Effector CD4-positive, alpha-beta T cell (primary cell): ENCODE data around the gene PHF20.
A peak's percentile ranks its signal among the peaks of the same experiment; 100 is the strongest.
"Not testable (repeated sequence)": the region's sequence is repeated elsewhere in the genome, so short reads cannot be mapped to it uniquely, and the experiment has no call there.

Experiments
- DNase-seq: peaks from one replicate; pipeline ENCODE4 v3.0.0-alpha.2; 2020

The PHF20 gene

DNA sequence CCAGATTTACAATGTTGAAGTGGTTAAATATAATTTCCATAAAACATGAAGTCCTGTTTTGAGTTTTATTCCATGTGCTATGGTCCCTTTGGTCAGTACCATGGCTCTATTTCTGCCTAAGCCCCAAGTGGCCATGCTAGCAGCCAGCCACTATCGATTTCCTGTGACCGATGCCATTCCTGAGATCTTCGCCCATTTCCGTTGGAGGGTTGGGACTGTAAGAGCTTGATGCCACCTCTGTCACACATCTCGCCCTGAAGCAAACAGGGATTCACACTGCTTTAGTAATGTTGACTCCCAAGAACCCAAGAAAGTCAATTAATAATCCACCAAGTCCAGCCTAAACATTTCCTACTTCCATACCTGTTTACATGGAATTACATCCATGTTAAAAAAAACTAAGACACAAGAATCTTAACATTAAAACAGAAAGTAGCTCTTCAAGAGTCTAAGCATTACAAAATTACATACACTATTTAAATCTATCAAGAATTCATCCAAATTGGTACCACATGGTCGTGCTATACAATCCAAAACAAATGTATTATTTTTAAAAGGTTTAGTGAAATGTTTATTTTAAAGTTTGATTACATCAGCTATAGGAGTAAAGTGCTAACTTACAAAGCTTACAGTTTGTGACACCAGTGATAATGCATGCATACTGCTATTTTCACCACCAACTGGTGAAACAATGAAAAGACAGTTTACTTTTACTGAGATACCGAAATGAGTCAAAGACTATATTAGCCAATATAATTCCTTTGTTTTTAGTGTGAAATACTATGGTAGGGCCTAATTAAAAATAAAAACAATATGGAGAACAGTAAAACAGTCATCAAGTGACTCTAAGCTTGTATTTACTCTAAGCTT is 32.3 kb upstream of the PHF20 start:
- no peak for DNase-seq

DNA sequence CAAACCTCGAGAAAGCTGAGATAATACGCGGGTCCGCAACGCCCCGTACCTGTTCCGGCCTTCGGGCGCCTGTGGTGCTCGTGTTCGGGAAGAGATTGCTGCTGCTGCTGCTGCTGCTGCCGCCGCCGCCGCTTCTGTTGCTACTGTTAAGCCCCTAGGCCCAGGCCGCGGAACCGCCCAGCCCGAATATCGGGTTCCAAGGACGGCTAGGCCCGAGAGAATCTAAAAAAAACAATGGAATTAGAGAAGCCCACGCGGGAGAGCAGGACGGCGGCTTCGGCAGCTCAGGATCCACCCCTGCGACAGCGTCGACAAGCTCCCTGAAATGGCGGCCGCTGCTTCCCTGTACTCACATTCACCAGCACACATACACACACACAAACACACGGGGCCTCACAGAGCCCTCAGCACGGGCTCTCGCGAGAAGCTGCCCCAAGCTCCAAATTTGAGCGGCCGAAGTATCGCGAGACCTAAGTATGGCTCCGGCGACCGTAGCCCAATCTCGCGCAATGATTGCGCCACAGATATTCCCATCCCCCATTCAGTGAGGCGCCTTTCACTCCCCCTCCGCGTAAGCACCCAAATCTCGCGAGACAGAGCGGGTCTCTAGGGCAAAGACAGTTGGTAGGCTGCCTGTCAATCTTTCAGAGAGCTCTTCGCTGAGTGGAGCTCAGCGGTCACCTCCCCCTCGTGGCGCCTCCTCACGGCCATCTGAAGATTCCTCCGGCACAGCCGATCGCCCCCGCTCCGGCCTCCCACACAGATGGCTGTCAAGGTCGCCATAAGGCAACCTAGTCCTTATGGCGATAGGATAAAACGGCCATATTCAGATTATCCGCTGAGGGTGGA is 29.7 kb upstream of the PHF20 start, which contains the start of gene RBM39:
Gene RBM39 (minus strand): TSS at position 369 of the 849 bp plus-strand sequence. CDS start 1,386 bp downstream, outside the sequence.
- peak; percentile 100 for DNase-seq

DNA sequence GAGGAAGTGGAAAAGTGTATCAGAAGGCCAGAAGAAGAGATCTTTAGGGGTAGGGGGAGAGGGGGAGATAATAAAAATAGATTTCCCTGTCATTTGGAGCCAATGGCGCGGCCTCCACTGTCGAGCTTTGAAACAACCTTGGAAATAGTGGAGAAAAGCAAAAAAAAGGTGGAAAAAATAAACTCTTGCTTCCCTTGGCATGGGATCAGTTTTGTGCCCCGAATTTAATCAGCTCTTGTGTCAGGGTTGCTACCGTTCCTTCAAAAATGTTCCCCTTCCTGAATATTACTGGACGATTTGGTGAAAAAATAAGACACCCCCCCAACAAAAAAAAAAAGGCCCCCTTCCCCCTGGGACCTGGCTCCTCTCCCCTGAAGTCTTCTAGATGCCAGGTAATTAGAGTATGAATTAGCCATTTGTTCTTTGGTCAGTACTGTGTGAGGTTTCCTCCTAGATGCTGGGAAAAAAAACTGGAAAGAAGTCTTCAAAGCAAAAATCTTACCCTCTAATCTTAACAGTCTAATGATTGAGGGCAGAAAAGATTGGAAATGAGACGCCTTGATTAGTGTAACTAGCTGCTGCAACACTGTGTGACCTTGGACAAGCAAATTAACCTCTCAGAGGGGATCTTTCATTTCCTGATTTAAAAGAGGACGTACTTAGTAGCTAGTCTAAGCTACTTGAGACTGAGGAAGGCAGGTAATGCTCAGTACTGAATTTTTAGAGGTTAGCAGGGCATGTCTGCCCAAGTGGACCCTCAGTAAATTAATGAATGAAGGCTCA is 28.9 kb upstream of the PHF20 start:
- DNase-seq, result no peak

DNA sequence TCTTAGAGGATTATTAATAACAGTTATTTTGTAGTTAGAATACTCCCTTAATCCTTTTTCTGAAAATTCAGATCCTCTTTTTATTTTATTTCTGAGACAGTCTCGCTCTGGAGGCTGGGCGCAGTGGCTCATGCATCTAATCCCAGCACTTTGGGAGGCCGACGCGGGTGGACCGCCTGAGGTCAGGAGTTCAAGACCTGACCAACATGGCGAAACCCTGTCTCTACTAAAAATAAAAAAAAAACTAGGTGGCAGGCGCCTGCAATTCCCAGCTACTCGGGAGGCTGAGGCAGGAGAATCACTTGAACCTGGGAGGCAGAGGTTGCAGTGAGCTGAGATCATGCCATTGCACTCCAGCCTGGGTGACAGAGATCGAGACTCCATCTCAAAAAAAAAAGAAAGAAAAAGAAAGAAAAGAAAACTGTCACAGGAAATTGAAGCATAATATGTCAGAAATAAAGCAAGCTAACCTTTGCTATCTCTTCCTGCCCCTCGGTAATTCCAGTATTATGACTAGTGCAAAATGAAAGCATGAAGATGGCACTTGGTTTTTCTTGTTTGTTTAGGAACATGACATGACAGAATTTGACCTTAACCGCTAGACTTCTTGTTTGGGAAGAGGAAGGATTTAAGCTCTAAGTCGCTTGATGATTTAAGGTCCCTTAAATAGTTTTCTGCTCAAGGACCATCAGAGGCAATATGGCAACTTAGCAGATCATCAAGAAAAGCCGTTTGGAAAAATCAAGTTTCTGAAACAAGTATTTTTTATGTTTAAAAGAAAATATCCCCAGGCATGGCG is 27.9 kb upstream of the PHF20 start:
- no peak for DNase-seq

DNA sequence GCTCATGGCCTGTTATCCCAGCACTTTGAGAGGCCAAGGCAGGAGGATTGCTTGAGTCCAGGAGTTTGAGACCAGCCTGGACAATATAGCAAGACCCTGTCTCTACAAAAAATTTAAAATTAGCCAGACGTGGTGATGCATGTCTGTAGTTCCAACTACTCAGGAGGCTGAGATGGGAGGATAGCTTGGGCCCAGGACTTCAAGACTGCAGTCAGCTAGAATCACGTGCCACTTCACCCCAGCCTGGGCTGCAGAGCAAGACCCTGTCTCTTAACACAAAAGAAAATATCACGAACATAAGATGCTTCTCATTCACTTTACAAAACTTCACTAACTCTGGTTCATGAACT is 27.3 kb upstream of the PHF20 start:
- DNase-seq, result not testable (repeated sequence)

DNA sequence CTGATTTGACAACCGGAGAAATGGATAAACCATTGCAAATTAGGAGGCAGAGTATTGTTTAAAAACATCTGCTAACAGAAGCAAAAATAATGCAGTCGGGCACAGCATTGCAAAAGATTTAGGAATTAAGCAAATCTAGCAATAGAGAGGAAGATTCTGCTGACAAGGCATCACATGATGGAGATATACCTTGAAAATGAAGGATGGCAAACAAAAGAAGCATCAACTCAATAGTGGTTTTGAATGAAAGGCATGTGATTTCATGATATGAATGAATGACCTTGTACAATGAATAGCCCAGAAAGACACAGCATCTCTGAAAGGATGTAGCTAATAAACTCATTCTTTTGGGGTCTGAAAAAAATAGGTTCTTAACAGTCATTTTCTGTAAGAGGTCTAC is 21.2 kb upstream of the PHF20 start:
- DNase-seq, result no peak

DNA sequence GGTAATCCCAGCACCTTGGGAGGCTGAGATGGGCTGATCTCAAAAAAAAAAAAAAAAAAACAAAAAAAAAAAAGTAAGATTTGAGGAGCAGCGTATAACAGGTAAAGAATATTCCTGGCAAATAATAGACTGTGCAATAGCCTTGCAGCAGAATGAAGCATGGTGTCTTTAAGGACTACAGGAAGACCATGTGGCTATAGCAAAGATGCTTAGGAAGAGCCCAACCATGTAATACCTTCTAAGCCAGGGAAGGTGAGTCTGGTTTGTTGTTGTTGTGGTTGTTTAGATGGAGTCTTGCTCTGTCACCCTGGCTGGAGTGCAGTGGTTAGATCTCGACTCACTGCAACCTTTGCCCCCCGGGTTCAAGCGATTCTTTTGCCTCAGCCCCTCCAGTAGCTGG is 15.4 kb upstream of the PHF20 start:
- no peak for DNase-seq

DNA sequence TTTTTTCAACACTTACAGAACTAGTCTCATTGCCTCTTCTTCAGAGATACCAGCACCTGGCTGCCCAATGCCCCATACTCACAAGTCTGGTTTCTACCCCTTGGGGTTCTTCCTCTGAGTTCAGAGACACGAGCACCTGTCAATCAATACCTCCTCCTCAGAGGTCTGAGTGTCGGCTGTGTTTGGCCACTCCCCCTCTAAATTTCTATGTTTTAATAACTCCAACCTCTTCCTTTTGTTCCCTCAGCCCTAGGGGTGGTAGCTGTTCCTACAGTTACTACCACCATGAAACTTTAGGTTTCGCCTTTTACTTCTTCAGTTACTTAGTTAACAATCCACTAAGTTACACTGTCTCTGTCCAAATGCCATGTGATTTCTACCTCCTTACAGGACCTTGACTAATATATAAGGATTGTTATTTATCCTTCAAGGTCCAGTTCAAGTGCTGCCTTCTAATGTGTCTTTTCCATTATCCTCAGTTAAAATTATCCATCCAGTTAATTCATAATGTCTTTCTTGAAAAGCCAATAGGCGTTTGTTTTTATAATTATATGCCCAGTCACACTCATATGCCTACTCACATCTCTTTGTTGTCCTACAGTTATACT is 14.6 kb upstream of the PHF20 start:
- DNase-seq, result no peak

DNA sequence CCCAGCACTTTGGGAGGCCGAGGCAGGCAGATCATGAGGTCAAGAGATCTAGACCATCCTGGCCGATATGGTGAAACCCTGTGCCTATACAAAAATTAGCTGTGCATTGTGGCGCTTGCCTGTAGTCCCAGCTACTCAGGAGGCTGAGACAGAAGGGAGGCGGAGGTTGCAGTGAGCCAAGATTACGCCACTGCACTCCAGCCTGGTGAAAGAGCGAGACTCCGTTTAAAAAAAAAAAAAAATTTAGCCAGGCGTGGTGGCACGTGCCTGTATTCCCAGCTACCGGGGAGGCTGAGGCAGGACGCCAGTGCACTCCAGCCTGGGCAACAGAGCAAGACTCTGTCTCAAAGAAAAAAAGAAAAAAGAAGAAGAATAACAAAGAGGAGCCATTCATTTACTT is 10.3 kb upstream of the PHF20 start:
- DNase-seq, result not testable (repeated sequence)

DNA sequence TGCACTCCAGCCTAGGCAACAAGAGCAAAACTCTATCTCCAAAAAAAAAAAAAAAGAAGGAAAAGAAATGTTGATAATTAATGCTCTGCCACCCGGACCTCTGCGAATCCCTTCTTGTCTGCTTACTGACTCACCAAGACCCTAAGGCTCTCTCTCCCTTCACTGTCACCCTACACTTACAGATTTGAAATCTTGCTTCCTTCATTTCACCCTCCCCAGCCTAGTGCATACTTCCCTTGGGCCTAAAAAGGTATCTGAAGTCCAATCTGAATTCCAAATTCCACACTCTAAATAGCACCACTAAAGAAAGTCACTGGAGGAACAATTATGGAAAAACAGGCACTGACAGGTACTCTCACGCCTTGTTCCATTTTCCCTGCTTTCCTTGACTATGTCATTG is 9.4 kb upstream of the PHF20 start:
- no peak for DNase-seq

DNA sequence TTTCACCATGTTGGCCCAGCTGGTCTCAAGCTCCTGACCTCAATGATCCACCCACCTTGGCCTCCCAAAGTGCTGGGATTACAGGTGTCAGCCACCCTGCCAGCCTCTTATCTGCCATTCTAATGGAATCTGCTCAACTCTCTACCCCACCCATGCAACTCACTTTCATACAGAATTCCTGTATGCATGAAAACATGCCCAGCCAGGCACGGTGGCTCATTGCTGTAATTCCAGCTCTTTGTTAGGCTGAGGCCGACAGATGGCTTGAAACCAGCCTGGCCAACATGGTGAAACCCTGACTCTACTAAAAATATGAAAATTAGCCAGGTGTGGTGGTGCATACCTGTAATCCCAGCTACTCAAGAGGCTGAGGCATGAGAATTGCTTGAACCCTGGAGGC is 6.9 kb upstream of the PHF20 start:
- not testable (repeated sequence) for DNase-seq

DNA sequence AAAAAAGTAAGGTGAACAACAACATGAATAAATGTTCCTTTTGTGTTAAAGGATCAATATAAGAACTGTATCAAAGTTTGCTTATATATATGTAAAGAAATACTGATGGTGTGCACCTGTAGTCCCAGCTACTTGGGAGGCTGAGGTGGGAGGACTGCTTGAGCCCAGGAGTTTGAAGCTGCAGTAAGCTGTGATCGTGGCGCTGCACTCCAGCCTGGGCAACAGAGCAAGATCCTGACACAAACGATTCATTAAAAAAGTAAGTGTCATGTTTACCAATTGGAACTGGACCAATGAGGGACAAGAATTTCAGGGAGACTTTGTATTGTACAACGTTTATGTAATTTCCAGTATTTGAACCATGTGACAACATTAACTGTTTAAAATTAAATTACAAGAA is 5.0 kb upstream of the PHF20 start:
- DNase-seq, result no peak

DNA sequence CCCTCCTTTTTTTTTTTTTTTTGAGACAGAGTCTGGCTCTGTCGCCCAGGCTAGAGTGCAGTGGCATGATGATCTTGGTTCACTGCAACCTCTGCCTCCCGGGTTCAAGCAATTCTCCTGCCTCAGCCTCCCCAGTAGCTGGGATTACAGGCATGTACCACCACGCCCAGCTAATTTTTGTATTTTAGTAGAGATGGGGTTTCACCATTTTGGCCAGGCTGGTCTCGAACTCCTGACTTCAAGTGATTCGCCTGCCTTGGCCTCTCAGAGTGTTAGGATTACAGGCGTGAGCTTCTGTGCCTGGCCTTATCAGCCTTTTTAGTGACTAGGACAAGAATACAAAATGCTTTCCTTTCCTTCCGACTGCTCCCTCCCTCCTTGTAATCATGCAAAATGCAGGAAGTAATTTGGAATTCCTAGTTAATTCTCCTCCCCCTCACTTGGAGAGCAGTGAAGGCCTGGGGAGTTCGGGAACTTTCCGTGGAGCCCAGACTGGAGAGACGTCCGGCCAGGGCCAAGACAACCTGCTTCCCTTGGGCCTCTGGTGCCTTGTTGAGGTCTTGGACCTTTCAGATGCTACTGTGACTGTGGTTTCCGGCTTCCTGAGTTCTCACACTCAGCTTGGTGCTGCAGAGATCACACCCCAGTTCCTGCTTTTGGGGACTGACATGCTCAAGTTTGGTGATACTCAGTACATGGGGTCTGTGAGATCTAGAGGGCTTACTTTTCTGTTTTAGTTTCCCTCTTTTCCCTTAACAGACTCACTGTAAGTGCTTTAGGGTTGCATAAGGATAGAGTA is 3.9 kb upstream of the PHF20 start:
- peak; percentile 53 for DNase-seq

DNA sequence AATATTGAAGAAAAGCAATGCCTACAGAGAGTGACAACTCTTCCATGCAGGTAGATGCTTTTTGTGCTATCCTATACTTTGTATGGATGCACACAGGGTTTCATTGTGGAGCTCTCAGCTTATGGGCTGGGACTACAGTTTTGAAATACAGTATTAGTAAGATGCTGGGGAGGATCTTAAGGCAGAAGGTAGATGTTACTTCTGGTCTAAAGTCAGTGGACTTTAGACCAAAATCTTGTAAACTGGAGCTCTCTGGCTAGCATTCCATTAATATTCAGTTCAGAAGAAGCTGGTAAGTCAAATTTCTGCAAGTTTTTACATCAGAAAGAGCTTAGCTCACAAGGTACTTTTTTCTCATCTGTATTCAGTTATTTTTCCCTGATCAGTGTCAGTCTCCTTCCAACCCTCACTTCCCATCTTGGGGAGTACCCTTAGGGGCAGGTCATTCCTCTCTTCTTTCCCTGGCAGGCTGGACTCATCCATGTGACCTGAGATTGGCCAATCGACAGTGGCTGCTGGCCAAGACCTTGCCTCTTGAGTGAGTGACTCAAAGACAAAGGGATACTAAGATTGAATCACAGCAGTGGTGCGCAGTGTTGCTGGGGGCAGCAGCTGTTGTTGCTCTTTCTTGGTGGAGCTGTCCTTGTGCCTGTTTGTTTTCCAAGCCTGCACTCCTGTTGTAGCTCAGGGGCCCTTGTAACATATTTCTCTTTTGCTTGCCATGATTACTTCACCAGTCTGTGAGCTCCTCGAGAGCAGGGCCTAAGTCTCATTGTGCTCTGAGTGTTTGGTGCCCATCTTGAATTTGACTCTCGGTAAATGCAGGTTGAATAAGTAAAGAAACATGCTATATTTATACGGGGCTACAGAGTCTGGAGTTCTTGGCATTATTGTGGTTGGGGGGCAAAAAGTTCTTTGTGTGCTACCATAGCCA is 2.8 kb upstream of the PHF20 start:
- DNase-seq, result peak; percentile 21

DNA sequence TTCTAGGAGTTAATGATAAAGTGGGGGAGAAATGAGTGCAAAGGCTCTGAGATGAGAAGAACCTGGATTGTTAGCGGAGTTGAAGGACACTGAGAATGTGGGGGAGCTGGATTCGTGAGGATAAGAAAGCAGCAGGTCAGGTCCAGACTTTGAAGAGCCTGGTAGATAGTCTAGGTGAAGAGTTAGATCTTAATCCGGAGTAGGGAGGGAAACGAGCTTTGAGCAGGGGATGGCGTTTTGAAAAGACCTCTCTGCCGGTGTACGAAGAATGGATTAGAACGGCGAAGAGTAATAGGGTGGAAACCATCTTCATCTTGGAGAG is 487 bp upstream of the PHF20 start:
- DNase-seq, result no peak

DNA sequence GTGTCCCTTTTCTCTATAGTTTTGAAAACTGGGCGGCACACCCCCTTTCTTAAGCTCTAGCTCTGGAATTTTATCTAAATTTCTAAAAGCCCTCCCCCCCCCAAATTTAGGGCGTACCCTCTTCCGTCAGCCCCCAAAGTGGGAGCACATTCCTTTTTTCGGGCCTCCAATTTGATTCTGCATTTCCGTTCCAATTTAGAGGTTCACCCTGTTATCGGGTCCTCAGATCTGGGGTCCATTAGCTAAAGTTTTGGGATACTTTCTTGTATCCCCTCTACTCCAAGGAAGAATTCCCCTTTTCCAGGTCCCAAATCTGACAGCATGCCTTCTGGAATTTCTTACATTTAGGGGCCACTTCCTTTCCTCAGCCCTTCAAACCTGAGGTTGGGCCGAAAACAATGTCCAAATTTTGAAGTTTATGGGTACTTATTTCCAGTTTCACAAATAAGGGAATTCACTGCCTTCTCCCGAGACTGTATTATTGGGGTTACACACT is 796 bp downstream of the PHF20 start:
- no peak for DNase-seq

DNA sequence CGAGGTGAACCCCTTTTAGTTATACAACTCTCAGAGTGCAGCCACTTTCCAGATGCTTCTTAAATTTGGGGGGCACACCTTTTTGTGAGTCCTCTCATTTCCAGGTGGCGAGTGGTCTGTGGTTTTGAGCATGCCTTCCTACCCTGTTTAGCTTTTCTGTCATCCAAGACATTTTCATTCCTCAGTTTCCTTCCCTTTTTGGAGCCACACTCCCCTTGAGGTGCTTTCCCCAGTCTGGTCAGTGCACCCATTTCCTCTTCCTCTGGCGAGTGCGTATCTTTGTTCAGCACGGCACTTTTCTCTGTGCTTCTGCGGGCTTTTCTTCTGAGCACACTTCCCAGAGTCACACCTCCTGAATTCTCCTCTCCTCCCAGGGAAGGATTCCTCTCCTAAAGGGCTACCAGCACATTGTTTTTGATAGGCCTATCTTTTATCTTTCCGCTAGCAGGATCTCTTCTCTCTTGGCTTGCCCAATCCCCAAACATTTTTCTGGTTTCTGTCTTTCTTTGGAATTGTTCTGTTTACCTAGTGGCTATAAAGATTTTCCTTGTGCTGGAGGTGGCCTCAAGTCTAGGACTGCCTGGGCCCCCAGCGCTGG is 1.4 kb downstream of the PHF20 start:
- DNase-seq, result peak; percentile 16

DNA sequence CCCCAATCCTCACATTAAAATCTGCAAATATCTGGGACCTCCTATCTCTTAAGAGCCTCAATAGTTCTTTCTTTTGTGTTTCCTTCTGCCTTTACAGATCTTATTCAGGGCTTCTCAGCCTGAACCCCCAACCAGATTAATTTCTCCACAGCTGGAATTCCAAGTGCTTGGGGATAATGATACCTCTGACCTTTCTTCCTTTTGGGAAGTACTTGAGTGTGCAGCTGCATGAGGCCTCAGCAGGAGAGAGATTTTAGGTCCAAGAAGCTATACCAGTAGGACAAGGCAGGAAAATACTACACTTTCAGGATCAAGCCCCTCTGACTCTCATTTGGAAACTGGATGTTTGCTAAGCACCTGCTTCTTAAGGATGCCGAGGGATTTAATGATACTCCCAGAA is 2.6 kb downstream of the PHF20 start:
- no peak for DNase-seq

DNA sequence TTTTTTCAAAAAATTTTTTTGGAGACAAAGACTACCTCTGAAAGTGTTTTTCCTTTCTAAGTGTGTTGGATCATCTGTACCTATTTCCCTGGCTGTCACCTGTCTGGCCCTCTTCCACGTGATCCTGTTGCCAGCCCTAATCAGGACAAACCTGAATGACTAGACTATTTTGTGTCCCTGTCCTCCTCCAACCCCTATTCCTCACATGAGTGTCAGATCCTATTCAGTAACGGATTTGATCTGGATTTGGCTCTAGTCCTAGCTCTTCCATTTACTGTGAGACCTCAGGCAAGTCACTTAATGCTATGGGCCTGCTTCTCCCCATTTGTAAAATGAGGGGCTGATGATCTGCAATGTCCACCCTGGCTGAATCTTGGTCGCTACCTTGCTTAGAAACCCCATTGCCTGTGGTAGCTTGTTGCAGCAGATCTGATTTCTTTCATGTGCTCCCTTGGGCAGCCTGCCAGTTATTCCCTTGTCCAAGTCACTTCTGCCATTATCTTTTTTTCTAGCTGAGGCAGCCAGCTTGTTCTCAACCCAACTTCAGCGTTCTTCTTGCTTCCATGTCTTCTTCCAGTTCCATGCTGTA is 4.8 kb downstream of the PHF20 start:
- no peak for DNase-seq
